HG03439 (cell line): Measurements from ENCODE around the gene ZNF805.
"Not testable (repeated sequence)": the region's sequence is repeated elsewhere in the genome, so short reads cannot be mapped to it uniquely, and the experiment has no call there.

ENCODE experiments used
- ATAC-seq: cut with Tn5 transposase; IDR thresholded peaks from one replicate; pipeline ENCODE4 v1.9.1; 2021; ENCODE audit warnings: mild to moderate bottlenecking, moderate library complexity; ENCODE audit not compliant: unreplicated experiment

Gene ZNF805

GRCh38 chr19:57240311-57241090, at the start of gene ZNF805:
Gene ZNF805 (plus strand): TSS chr19:57240632. CDS start chr19:57240892, 260 bp downstream.
- peak; percentile 95 for ATAC-seq

- ATAC-seq: peak; percentile 94
These were observed 49.0 kb upstream of the ZNF805 start, which contains the start of gene ZNF264 for GRCh38 chr19:57191141-57192076. Gene ZNF264 (plus strand): TSS chr19:57191500. CDS start chr19:57191914, 414 bp downstream.

GRCh38 chr19:57192077-57192420, 48.4 kb upstream of the ZNF805 start:
- no peak for ATAC-seq

GRCh38 chr19:57192993-57193392, 47.4 kb upstream of the ZNF805 start:
- ATAC-seq: no peak

GRCh38 chr19:57197874-57198273, 42.6 kb upstream of the ZNF805 start:
- ATAC-seq: not testable (repeated sequence)

- ATAC-seq: no peak
These were observed 38.3 kb upstream of the ZNF805 start for GRCh38 chr19:57202160-57202559.

- ATAC-seq: no peak
These were observed 30.1 kb upstream of the ZNF805 start for GRCh38 chr19:57210381-57210780.

- ATAC-seq: no peak
These were observed 28.3 kb upstream of the ZNF805 start for GRCh38 chr19:57212109-57212508.

GRCh38 chr19:57227502-57227901, 12.9 kb upstream of the ZNF805 start:
- ATAC-seq: no peak

- ATAC-seq: no peak
These were observed 8.7 kb upstream of the ZNF805 start for GRCh38 chr19:57231686-57232085.

GRCh38 chr19:57233207-57233606, 7.2 kb upstream of the ZNF805 start:
- no peak for ATAC-seq

- peak; percentile 33 for ATAC-seq
These were observed 486 bp upstream of the ZNF805 start for GRCh38 chr19:57239982-57240310.

- no peak for ATAC-seq
These were observed 744 bp downstream of the ZNF805 start for GRCh38 chr19:57241176-57241575.

GRCh38 chr19:57242821-57243220, 2.4 kb downstream of the ZNF805 start:
- ATAC-seq: no peak

GRCh38 chr19:57244513-57244912, 4.1 kb downstream of the ZNF805 start:
- ATAC-seq: no peak

GRCh38 chr19:57245066-57245465, 4.6 kb downstream of the ZNF805 start:
- ATAC-seq: no peak

GRCh38 chr19:57245959-57246358, 5.5 kb downstream of the ZNF805 start:
- ATAC-seq: no peak

GRCh38 chr19:57248646-57249045, 8.2 kb downstream of the ZNF805 start:
- no peak for ATAC-seq

GRCh38 chr19:57249329-57249728, 8.9 kb downstream of the ZNF805 start:
- no peak for ATAC-seq

GRCh38 chr19:57253767-57254166, 13.3 kb downstream of the ZNF805 start:
- not testable (repeated sequence) for ATAC-seq

GRCh38 chr19:57262044-57262443, 21.6 kb downstream of the ZNF805 start:
- no peak for ATAC-seq

GRCh38 chr19:57263244-57263741, 22.9 kb downstream of the ZNF805 start:
- no peak for ATAC-seq
